BJ (cell line): ENCODE measurements around the gene C14orf119. TPM values are rescaled to one million over a fixed set of nuclear protein-coding genes. Genes with fewer than 3 reads are reported as not detected.

Experiments used
- CTCF ChIA-PET: fragments of 350-600 bp; formaldehyde crosslinking; extraction: SDS; loops from one replicate; lab custom pipeline; 2021; ENCODE audit warnings: antibody characterized with exemption, inconsistent platforms; lab: Yijun Ruan, JAX
- POLR2A ChIA-PET: fragments of 300-600 bp; sonication (Branson Sonifier 250); formaldehyde crosslinking; extraction: SDS; loops from one replicate; lab custom pipeline; 2021; ENCODE audit warnings: antibody characterized with exemption; lab: Charles Lee
- DNase-seq: peaks from one replicate; pipeline ENCODE4 v3.0.0-alpha.2; 2011; ENCODE audit warnings: low read depth
- H3K27me3 ChIP-seq: 2 replicates; pipeline ENCODE4 v1.6.0; 2011; ENCODE audit warnings: low read length; ENCODE audit not compliant: control insufficient read depth, insufficient read depth
- H3K36me3 ChIP-seq: 2 replicates; pipeline ENCODE4 v1.5.1; 2011; ENCODE audit warnings: low read length; ENCODE audit not compliant: control insufficient read depth, insufficient read depth
- H3K4me3 ChIP-seq: 2 replicates; pipeline ENCODE4 v1.5.1; 2011; ENCODE audit warnings: low read depth, mild to moderate bottlenecking, control low read depth, low read length
- CTCF ChIP-seq: IDR thresholded peaks from 2 replicates; pipeline ENCODE4 v1.5.1; 2011; ENCODE audit warnings: low read depth, mild to moderate bottlenecking, control low read depth, inconsistent platforms, low read length, moderate library complexity; ENCODE audit not compliant: insufficient read depth
- polyA plus RNA-seq: library from polyadenylated mRNA; depleted of rRNA; stranded (reverse); fragments of >200 nt; gene quantifications from 2 replicates; pipeline ENCODE4 v1.2.3, GENCODE V29; 2011

Gene C14orf119
- polyA plus RNA-seq, 1 experiment = 104 TPM

- no peaks in the 10 kb centered on the region for H3K27me3 ChIP-seq
- peaks cover 10% of the 10 kb centered on the region for H3K36me3 ChIP-seq
- H3K4me3 ChIP-seq = no peak overlapping the region
- no peak for DNase-seq
- ChIA-PET POLR2A (no interaction called here), CTCF (interaction anchor here (0.6 to 19.2 kb wide), 9 partner anchors 11 to 124 kb away, joined by 3 to 539 read pairs (median 13); partner anchors contain the start of genes AJUBA and PRMT5)
- TF ChIP-seq CTCF = peak; percentile 30; the same call in 1 of the 2 replicates
These were observed 41.1 kb upstream of the C14orf119 start for GRCh38 chr14:23054000-23054811.

- no peaks in the 10 kb centered on the region for H3K27me3 ChIP-seq
- CTCF ChIA-PET = interaction anchor here (0.8 to 19.2 kb wide), 16 partner anchors 8 to 125 kb away, joined by 3 to 539 read pairs (median 6); partner anchors contain the start of genes AJUBA, PRMT5 and PSMB11
These were observed 40.2 kb upstream of the C14orf119 start for GRCh38 chr14:23055147-23055550.

GRCh38 chr14:23055621-23056144, 39.6 kb upstream of the C14orf119 start:
- Histone ChIP-seq H3K36me3 (peaks cover 15% of the 10 kb centered on the region), H3K4me3 (no peak overlapping the region), H3K27me3 (no peaks in the 10 kb centered on the region)
- ChIA-PET CTCF (interaction anchor here (0.5 to 19.2 kb wide), 20 partner anchors 9 to 129 kb away, joined by 3 to 539 read pairs (median 4); partner anchors contain the start of genes AJUBA, PRMT5 and PSMB11), POLR2A (interaction anchor here (0.6 kb wide), 1 partner anchor 78 kb away, joined by 9 read pairs; no protein-coding TSS in a partner anchor)
- TF ChIP-seq CTCF = no peak
- no peak for DNase-seq

More at GRCh38 chr14:23055147-23055550, 40.2 kb upstream of the C14orf119 start:
- Histone ChIP-seq H3K4me3 (no peak overlapping the region), H3K36me3 (peaks cover 12% of the 10 kb centered on the region)
- POLR2A ChIA-PET = no interaction called here
- DNase-seq = no peak
- TF ChIP-seq CTCF = no peak

GRCh38 chr14:23056145-23056955, 39.0 kb upstream of the C14orf119 start:
- ChIA-PET CTCF (interaction anchor here (0.5 to 19.2 kb wide), 20 partner anchors 9 to 129 kb away, joined by 3 to 539 read pairs (median 4); partner anchors contain the start of genes AJUBA, HAUS4, PRMT5 and PSMB11), POLR2A (interaction anchor here (0.6 kb wide), 1 partner anchor 79 kb away, joined by 9 read pairs; no protein-coding TSS in a partner anchor)
- TF ChIP-seq CTCF = peak; percentile 95
- no peak for DNase-seq
- no peaks in the 10 kb centered on the region for H3K27me3 ChIP-seq
- peak overlapping the region; percentile 52 for H3K4me3 ChIP-seq
- H3K36me3 ChIP-seq = peaks cover 21% of the 10 kb centered on the region
